PC-3 (cell line): ENCODE results near the gene BCLAF1.

Source experiments
- CTCF ChIP-seq: fragments of 300-600 bp; sonication (generic); conservative IDR thresholded peaks from 2 replicates; pipeline ENCODE4 v1.5.1; 2017; ENCODE audit warnings: antibody characterized with exemption, low read depth, mild to moderate bottlenecking, low read length
- EZH2 ChIP-seq: fragments of 300-600 bp; sonication (generic); IDR thresholded peaks from one replicate; pipeline ENCODE4 v1.6.1; 2017; ENCODE audit warnings: antibody characterized with exemption, mild to moderate bottlenecking, low read length; ENCODE audit not compliant: unreplicated experiment
- EZH2phosphoT487 ChIP-seq: fragments of 300-600 bp; sonication (generic); IDR thresholded peaks from 2 replicates; pipeline ENCODE4 v1.6.1; 2018; ENCODE audit warnings: mild to moderate bottlenecking, antibody characterized with exemption, low read length, borderline replicate concordance

DNA sequence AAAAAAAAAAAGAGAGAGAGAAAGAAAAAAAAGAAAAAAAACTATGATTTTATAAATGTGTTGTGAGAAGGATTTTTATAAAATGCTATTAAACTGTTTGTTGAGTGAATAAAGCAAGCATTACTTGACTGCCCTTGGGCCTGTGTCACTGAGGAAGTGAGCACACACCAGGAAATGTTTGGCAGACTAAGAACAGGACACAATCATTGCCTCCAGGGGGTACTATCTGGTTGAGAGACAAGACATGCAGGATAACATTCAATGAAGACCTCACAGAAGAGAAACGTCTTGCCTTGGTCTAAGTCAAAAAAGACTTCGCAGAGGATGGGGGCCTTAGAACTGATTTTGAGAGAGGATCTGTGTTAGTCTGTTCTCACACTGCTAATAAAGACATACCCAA is 80.2 kb downstream of the BCLAF1 start:
- TF ChIP-seq CTCF (no peak), EZH2 (no peak), EZH2phosphoT487 (no peak)
